DND-41 (cell line): ENCODE measurements around the gene GALNTL6.
A peak's percentile ranks its signal among the peaks of the same experiment; 100 is the strongest.

Source experiments
- ATAC-seq: fragments of 200-7000 bp; cut with Tn5 transposase; 3 replicates; pipeline ENCODE4 v1.9.1; 2021; ENCODE audit warnings: low read depth; ENCODE audit not compliant: insufficient read depth
- DNase-seq: peaks from one replicate; pipeline ENCODE4 v3.0.0-alpha.2; 2020
- H2AFZ ChIP-seq: 2 replicates; pipeline ENCODE4 v1.6.0; 2012; ENCODE audit warnings: low read depth, low read length
- H3K27ac ChIP-seq: 2 replicates; pipeline ENCODE4 v1.5.1; 2012; ENCODE audit warnings: low read length, inconsistent platforms
- H3K27me3 ChIP-seq: fragments of 200-600 bp; sonication (generic); 2 replicates; pipeline ENCODE4 v1.6.0; 2012; ENCODE audit warnings: low read length, mild to moderate bottlenecking, inconsistent platforms; ENCODE audit not compliant: insufficient read depth, poor library complexity
- H3K36me3 ChIP-seq: 2 replicates; pipeline ENCODE4 v1.5.1; 2012; ENCODE audit warnings: low read length, inconsistent platforms; ENCODE audit not compliant: insufficient read depth
- H3K4me1 ChIP-seq: 2 replicates; pipeline ENCODE4 v1.5.1; 2012; ENCODE audit warnings: mild to moderate bottlenecking, low read length; ENCODE audit not compliant: insufficient read depth
- H3K4me2 ChIP-seq: 2 replicates; pipeline ENCODE4 v1.6.0; 2012; ENCODE audit warnings: mild to moderate bottlenecking, moderate library complexity, low read length, inconsistent platforms; ENCODE audit not compliant: insufficient read depth
- H3K4me3 ChIP-seq, 2 experiments: fragments of 200-600 bp in 1 of 2; shearing (Covaris generic) in 1 of 2; 2 replicates each; pipeline ENCODE4 v1.5.1; 2012 to 2016; ENCODE audit warnings: inconsistent platforms in 2 of 2, low read length in 2 of 2, mild to moderate bottlenecking in 2 of 2, low read depth in 1 of 2, moderate library complexity in 1 of 2
- H3K79me2 ChIP-seq: 2 replicates; pipeline ENCODE4 v1.6.0; 2012; ENCODE audit warnings: low read length, inconsistent platforms; ENCODE audit not compliant: insufficient read depth
- H3K9ac ChIP-seq: 2 replicates; pipeline ENCODE4 v1.6.0; 2012; ENCODE audit warnings: low read depth, mild to moderate bottlenecking, inconsistent platforms, low read length, moderate library complexity
- H3K9me3 ChIP-seq: 2 replicates; pipeline ENCODE4 v1.5.1; 2012; ENCODE audit warnings: low read length, moderate library complexity, mild to moderate bottlenecking, inconsistent platforms; ENCODE audit not compliant: insufficient read depth, severe bottlenecking
- H4K20me1 ChIP-seq: 2 replicates; pipeline ENCODE4 v1.6.0; 2012; ENCODE audit warnings: low read length; ENCODE audit not compliant: insufficient read depth
- CTCF ChIP-seq: IDR thresholded peaks from 2 replicates; pipeline ENCODE4 v1.5.1; 2012; ENCODE audit warnings: borderline replicate concordance, low read length, moderate library complexity, mild to moderate bottlenecking; ENCODE audit not compliant: poor library complexity, severe bottlenecking; ENCODE audit errors: extremely low read depth
- EZH2 ChIP-seq: IDR thresholded peaks from 3 replicates; pipeline ENCODE4 v1.6.1; 2012; ENCODE audit warnings: borderline replicate concordance, low read depth, mild to moderate bottlenecking, moderate library complexity, low read length, inconsistent platforms; ENCODE audit not compliant: severe bottlenecking

Gene GALNTL6

GRCh38 chr4:173024203-173024602 is 1211.0 kb downstream of the GALNTL6 start:
- no peaks in the 10 kb centered on the region for H4K20me1 ChIP-seq
- H3K4me2 ChIP-seq = no peak overlapping the region
- H3K4me3 ChIP-seq = no peak overlapping the region
- TF ChIP-seq EZH2 (no peak), CTCF (no peak)
- H3K36me3 ChIP-seq = no peaks in the 10 kb centered on the region
- no peaks in the 10 kb centered on the region for H3K79me2 ChIP-seq
- H3K27ac ChIP-seq = no peak overlapping the region
- no peak overlapping the region for H2AFZ ChIP-seq
- no peak overlapping the region for H3K9ac ChIP-seq
- no peaks in the 10 kb centered on the region for H3K27me3 ChIP-seq
- DNase-seq (no peak), ATAC-seq (no peak)
- peaks cover 10% of the 10 kb centered on the region for H3K4me1 ChIP-seq
- no peaks in the 10 kb centered on the region for H3K9me3 ChIP-seq

GRCh38 chr4:173025131-173025530 is 1211.9 kb downstream of the GALNTL6 start:
- no peak overlapping the region for H3K4me3 ChIP-seq
- peak overlapping the region; percentile 30; the same call in 1 of the 2 replicates for H3K4me2 ChIP-seq
- peak overlapping the region; percentile 35; the same call in 1 of the 2 replicates for H2AFZ ChIP-seq
- no peaks in the 10 kb centered on the region for H3K36me3 ChIP-seq
- H3K9ac ChIP-seq = no peak overlapping the region
- no peaks in the 10 kb centered on the region for H3K27me3 ChIP-seq
- peaks cover 10% of the 10 kb centered on the region for H3K4me1 ChIP-seq
- no peaks in the 10 kb centered on the region for H3K79me2 ChIP-seq
- no peaks in the 10 kb centered on the region for H3K9me3 ChIP-seq
- TF ChIP-seq CTCF = peak; percentile 86
- TF ChIP-seq EZH2 = no peak
- ATAC-seq (peak; percentile 91), DNase-seq (peak; percentile 75)
- H4K20me1 ChIP-seq = no peaks in the 10 kb centered on the region
- H3K27ac ChIP-seq = peak overlapping the region; percentile 48; the same call in 1 of the 2 replicates

GRCh38 chr4:173037242-173037641 is 1224.0 kb downstream of the GALNTL6 start:
- no peaks in the 10 kb centered on the region for H3K27me3 ChIP-seq
- H3K9me3 ChIP-seq = no peaks in the 10 kb centered on the region
- no peak for DNase-seq
- H3K79me2 ChIP-seq = no peaks in the 10 kb centered on the region
- H4K20me1 ChIP-seq = no peaks in the 10 kb centered on the region
- no peak overlapping the region for H3K27ac ChIP-seq
- H2AFZ ChIP-seq = no peak overlapping the region
- H3K4me2 ChIP-seq = no peak overlapping the region
- peaks cover 8% of the 10 kb centered on the region for H3K4me1 ChIP-seq
- no peak for TF ChIP-seq EZH2
- TF ChIP-seq CTCF = no peak
- no peaks in the 10 kb centered on the region for H3K36me3 ChIP-seq
- ATAC-seq = no peak
- H3K9ac ChIP-seq = no peak overlapping the region
- H3K4me3 ChIP-seq = no peak overlapping the region
